Adrenal gland (tissue), 12 donors: Measurements from ENCODE around the gene TMEM151A. TPM values are rescaled to one million over a fixed set of nuclear protein-coding genes. Genes with fewer than 3 reads are reported as not detected.

Source experiments
- DNase-seq, 7 donors: peaks; one replicate each; pipeline ENCODE4 v3.0.0-alpha.2; 2019 to 2020
- H3K27ac ChIP-seq, 5 donors: fragments of 200-600 bp; sonication (generic) in 4 of 5; 1 replicate in 3 of 5; 2 replicates in 2 of 5; pipeline versions ENCODE4 v1.5.1 to v1.8.0; 2016 to 2020; ENCODE audit warnings: mild to moderate bottlenecking in 1 of 5
- H3K27me3 ChIP-seq: fragments of 200-600 bp; 2 replicates; pipeline ENCODE4 v1.8.0; 2021
- H3K36me3 ChIP-seq, 2 donors: fragments of 200-600 bp; replicated peaks in 1 of 2; 1 replicate in 1 of 2; 2 replicates in 1 of 2; pipeline versions ENCODE4 v1.5.1 to v1.8.0; 2018 to 2022
- H3K4me1 ChIP-seq, 2 donors: fragments of 200-600 bp; replicated peaks in 1 of 2; 1 replicate in 1 of 2; 2 replicates in 1 of 2; pipeline versions ENCODE4 v1.5.1 to v1.8.0; 2018 to 2021
- H3K4me3 ChIP-seq, 4 donors: fragments of 200-600 bp; sonication (generic) in 3 of 4; one replicate each; pipeline ENCODE4 v1.5.1; 2016 to 2018
- H3K9me3 ChIP-seq, 3 donors: fragments of 200-600 bp; sonication (generic) in 1 of 3; replicated peaks in 1 of 3; 1 replicate in 2 of 3; 2 replicates in 1 of 3; pipeline versions ENCODE4 v1.5.1 to v1.8.0; 2016 to 2021
- POLR2A ChIP-seq, 2 donors: fragments of 450-650 bp; IDR thresholded peaks; one replicate each; pipeline ENCODE4 v1.6.1; 2017; ENCODE audit warnings: antibody characterized with exemption in 2 of 2, mild to moderate bottlenecking in 2 of 2, moderate library complexity in 1 of 2
- WGBS, 4 donors: extraction: QIAGEN DNeasy Blood & Tissue Kit in 2 of 4; methylation state at CpG; one replicate each; pipeline versions ENCODE4 v1.1.5 to v1.1.7; 2013 to 2017; 5-methylcytosine and 5-hydroxymethylcytosine counted together
- intact Hi-C, 2 donors: fragments of 100-400 bp; cut with DNase I; formaldehyde crosslinking; loops; one replicate each; pipeline versions ENCODE4 v1.14.1 to v1.15.0; 2022 to 2023
- polyA plus RNA-seq, 3 donors: library from polyadenylated mRNA; stranded (reverse); fragments of 200-250 nt in 2 of 3; fragments of 350-450 nt in 1 of 3; fragmentation: Illumina TruSeq in 1 of 3; extraction: RNeasy Lipid Tissue Mini Kit (QIAGEN cat#74804) in 1 of 3; gene quantifications; one replicate each; pipeline ENCODE4 v1.2.3, GENCODE V29; 2013 to 2014
- total RNA-seq, 9 donors: library from RNA; depleted of rRNA in 4 of 9; stranded (reverse); fragments of >200 nt in 4 of 9; fragments of 120-200 nt in 1 of 9; fragmentation: NEBNext Ultra II Directional in 1 of 9; extraction: Animal tissue kit (Norgen Biotek cat#: 25700) in 1 of 9; gene quantifications; one replicate each; pipeline versions ENCODE4 v1.1.0 to v1.2.4, GENCODE V29; 2013 to 2023
- TF ChIP-seq, protein P1 (sequence below), 6 experiments: fragments of 450-650 bp in 4 of 6; fragments of 200-600 bp in 2 of 6; sonication (generic) in 1 of 6; IDR thresholded peaks; 1 replicate in 5 of 6; 2 replicates in 1 of 6; pipeline versions ENCODE4 v1.5.1 to v1.8.0; 2016 to 2021; ENCODE audit warnings: antibody characterized with exemption in 6 of 6, mild to moderate bottlenecking in 2 of 6, moderate library complexity in 1 of 6
- donor health status: healthy with polysubstance abuse.
- donor health status: Bipolar disorder and iron deficiency.
- donor health status: DM: yes; HTN: yes; CAD: no.
- donor health status: DM: no; HTN: no; CAD: no.
- donor health status: DM: no; HTN: no; CAD: no.
- donor health status: DM: yes; HTN: yes; CAD: no.

Gene TMEM151A
- total and polyA plus RNA-seq, 12 donors: 0.07 to 6.8 (median 1.3) TPM; not detected in 3

DNA sequence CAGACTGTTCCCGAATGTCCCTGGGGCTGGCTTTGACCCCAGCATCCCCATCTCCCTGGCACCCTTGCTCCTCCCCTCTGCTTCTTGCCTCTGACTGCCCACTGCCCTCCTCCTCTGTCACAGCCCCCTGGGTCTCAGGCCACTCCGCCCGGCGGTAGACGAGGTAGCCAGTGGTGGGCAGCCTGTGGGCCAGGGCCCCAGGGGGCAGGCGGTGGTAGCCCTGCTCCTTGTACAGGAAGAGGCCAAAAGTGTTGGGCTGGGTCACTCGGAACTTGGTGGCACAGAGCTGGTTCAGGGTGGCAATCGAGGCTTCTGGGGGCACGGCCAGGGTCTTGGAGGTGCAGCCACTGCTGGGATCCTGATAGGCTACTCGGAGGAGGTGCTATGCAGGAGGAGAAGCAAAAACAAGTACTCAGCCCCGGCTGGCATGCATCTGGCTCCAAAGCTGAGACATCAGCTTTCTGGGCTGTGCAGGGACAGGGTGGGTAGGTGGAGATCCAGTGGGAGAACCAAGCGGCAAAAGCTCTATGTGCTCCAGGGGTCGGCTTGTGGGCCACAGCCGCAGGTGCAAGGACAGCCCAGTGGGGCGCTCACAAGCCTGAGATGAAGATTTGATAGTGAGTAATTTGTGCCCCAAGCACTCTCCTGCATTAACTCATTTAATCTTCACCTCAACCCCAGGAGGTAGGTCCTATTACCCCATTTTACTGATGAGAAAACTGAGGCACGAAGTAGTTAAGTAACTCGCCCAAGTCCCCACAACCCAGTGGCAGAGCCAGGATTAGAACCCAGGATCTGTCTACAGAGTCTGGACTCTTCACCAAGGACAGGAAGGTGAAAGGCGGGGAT, 40.9 kb downstream of the TMEM151A start:
- H3K27ac ChIP-seq: no peak overlapping the region
- H3K9me3 ChIP-seq: no peaks in the 10 kb centered on the region
- WGBS, 4 donors: 79 to 84% (median 83%) methylated on average over 13 to 18 of the region's 18 CpGs
- no peak for TF ChIP-seq POLR2A (IDR thresholded peaks at IDR 0.05)
- TF ChIP-seq, protein P1, sequence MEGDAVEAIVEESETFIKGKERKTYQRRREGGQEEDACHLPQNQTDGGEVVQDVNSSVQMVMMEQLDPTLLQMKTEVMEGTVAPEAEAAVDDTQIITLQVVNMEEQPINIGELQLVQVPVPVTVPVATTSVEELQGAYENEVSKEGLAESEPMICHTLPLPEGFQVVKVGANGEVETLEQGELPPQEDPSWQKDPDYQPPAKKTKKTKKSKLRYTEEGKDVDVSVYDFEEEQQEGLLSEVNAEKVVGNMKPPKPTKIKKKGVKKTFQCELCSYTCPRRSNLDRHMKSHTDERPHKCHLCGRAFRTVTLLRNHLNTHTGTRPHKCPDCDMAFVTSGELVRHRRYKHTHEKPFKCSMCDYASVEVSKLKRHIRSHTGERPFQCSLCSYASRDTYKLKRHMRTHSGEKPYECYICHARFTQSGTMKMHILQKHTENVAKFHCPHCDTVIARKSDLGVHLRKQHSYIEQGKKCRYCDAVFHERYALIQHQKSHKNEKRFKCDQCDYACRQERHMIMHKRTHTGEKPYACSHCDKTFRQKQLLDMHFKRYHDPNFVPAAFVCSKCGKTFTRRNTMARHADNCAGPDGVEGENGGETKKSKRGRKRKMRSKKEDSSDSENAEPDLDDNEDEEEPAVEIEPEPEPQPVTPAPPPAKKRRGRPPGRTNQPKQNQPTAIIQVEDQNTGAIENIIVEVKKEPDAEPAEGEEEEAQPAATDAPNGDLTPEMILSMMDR (IDR thresholded peaks at IDR 0.05): no peak
- H3K4me1 ChIP-seq: peaks cover 10 to 35% of the 10 kb centered on the region in 2 donors
- no peak overlapping the region for H3K4me3 ChIP-seq
- peak in 1 of 7 donors; percentile 11 for DNase-seq
- intact Hi-C loops: no loop called here
- no peaks in the 10 kb centered on the region for H3K27me3 ChIP-seq
- peaks cover 0 to 7% of the 10 kb centered on the region in 2 donors for H3K36me3 ChIP-seq

DNA sequence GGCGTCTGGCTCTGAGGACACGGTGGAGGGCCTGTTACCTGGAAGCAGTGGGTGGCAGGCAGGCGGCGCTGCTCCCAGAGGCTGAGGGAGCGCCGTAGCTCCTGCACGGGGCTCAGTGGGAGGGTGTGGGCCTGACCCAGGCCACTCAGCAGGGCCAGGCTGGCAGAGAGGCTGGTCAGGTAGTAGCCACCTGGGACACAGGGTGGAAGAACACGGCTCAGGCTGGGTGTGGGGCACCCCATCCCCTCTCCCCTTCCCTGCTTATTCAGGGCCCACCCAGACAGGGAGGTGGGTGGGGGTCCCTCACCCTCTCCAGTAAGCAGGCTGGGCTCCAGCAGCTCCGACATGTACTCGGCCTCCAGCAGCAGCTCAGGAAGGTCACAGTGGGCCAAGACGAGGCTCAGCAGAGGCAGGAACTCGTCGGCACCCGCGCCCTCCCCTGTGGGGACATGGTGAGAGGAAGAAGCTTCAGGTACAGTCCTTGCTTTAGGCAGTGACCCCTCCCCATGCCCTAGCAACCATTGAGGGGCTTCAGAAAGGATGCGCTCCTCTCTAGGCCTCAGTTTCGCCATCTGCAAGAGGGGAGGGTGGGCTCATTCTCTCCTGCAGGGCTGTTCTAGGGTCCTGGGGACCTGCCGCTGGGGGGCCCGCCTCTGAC, 41.7 kb downstream of the TMEM151A start:
- H3K4me3 ChIP-seq: no peak overlapping the region
- 83 to 100% (median 89%) methylated on average over 7 to 19 of the region's 19 CpGs for WGBS, 4 donors
- intact Hi-C loops: no loop called here
- TF ChIP-seq, protein P1 (IDR thresholded peaks at IDR 0.05): no peak
- TF ChIP-seq POLR2A (IDR thresholded peaks at IDR 0.05): no peak
- DNase-seq: peak in 1 of 7 donors; percentile 9
- no peaks in the 10 kb centered on the region for H3K9me3 ChIP-seq
- no peaks in the 10 kb centered on the region for H3K27me3 ChIP-seq
- H3K4me1 ChIP-seq: peaks cover 10 to 28% of the 10 kb centered on the region in 2 donors
- peaks cover 0 to 7% of the 10 kb centered on the region in 2 donors for H3K36me3 ChIP-seq
- no peak overlapping the region for H3K27ac ChIP-seq

DNA sequence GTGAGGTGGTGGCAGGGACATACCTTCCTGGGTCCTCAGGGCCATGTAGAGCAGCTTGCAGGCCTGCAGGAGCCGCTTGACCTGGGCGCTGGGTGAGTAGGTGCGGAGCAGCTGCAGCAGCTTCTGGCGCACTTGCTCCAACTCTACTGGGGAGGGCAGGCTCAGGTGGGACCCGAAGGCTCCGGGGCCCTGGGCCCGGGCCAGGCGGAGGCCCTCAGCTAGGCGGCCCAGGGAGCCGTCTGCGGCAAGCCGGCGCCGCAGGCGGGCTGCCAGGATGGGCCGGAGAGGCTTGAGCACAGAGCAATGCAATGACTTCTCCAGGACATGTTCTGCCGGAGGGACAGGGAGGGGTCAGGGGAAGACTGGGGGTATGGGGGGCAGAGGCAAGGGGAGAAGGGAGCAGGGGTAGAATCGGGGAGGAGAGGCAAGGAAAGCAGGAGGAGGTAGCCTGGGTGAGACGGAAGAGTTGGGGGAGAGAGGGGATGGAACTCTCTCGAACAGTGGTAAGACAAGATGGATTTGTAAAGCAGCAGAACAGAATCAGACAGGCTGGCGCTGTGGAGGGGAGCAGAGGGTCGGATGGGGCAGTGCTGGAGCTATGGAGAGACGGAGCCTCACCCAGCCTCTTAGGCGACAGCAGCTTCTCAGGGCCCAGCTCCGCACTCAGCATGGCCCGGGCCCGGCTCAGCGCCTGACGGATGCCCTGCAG, 42.4 kb downstream of the TMEM151A start:
- Histone ChIP-seq H3K9me3 (no peaks in the 10 kb centered on the region), H3K27ac (no peak overlapping the region), H3K27me3 (no peaks in the 10 kb centered on the region), H3K4me3 (no peak overlapping the region), H3K4me1 (peaks cover 10 to 22% of the 10 kb centered on the region in 2 donors), H3K36me3 (peaks cover 0 to 11% of the 10 kb centered on the region in 2 donors)
- peak in 1 of 7 donors; percentile 13 for DNase-seq
- intact Hi-C loops: no loop called here
- TF ChIP-seq, protein P1 (IDR thresholded peaks at IDR 0.05): no peak
- no peak for TF ChIP-seq POLR2A (IDR thresholded peaks at IDR 0.05)
- WGBS, 4 donors: 87 to 88% (median 87%) methylated on average over 11 to 29 of the region's 29 CpGs
